Measurements from ENCODE around the gene USP15. TPM values are rescaled to one million over a fixed set of nuclear protein-coding genes. Genes with fewer than 3 reads are reported as not detected.

USP15 gene
- total and polyA plus RNA-seq, 2 of the 8 experiments (the other 6 are each of a cell fraction or from before 2014, with no cell fraction given): 12.7 to 38.6 TPM

GRCh38 chr12:62371661-62372060 lies 111.5 kb downstream of the USP15 start:
- H3K56ac ChIP-seq (replicated peaks; ENCODE audit: insufficient read length, low read depth, low read length): no peak overlapping the region
- CTCF ChIA-PET (ENCODE audit: partially characterized antibody): no interaction called here
- H3K79me2 ChIP-seq (ENCODE audit: control insufficient read depth in 1 of 2, insufficient read depth in 2 of 2, low read length in 2 of 2): no peaks in the 10 kb centered on the region
- no peaks in the 10 kb centered on the region for H3K36me3 ChIP-seq (ENCODE audit: control insufficient read depth in 2 of 4, insufficient read depth in 4 of 4, low read length in 3 of 4)
- no peaks in the 10 kb centered on the region for H3K27me3 ChIP-seq (replicated peaks in 1 of 4; ENCODE audit: control insufficient read depth in 3 of 4, extremely low read depth in 1 of 4, insufficient read depth in 3 of 4, low read length in 3 of 4)
- H2AK5ac ChIP-seq (ENCODE audit: low read depth, low read length): no peak overlapping the region
- H3K9me3 ChIP-seq (ENCODE audit: insufficient read depth in 2 of 2, low read depth in 1 of 2, low read length in 1 of 2): no peaks in the 10 kb centered on the region
- FAIRE-seq (no peak), DNase-seq (ENCODE audit: low read depth in 1 of 2, low spot score in 2 of 2) (no peak)
- H2BK12ac ChIP-seq (ENCODE audit: low read depth, low read length): no peak overlapping the region
- 83% methylated on average over 4 of the region's 4 CpGs; no CpG with 5 or more reads in 1 of the 2 experiments for WGBS, 2 experiments (ENCODE audit: extremely low coverage in 1 of 2, insufficient coverage in 1 of 2, insufficient read length in 1 of 2, insufficient replicate concordance in 2 of 2, low coverage in 1 of 2, low lambda C conversion rate in 2 of 2, missing lambda C conversion rate in 1 of 2)
- no peak overlapping the region for H4K8ac ChIP-seq (ENCODE audit: extremely low read depth, insufficient read depth, low read length)
- H3K4me3 ChIP-seq (ENCODE audit: extremely low read depth in 1 of 4, insufficient read depth in 2 of 4, low read depth in 3 of 4, low read length in 4 of 4): no peak overlapping the region
- H2AFZ ChIP-seq (ENCODE audit: low read length): no peak overlapping the region
- H4K91ac ChIP-seq (replicated peaks; ENCODE audit: insufficient read length, low read length): no peak overlapping the region
- H3K79me1 ChIP-seq (ENCODE audit: low read depth, low read length): no peaks in the 10 kb centered on the region
- H3K23ac ChIP-seq (ENCODE audit: insufficient read length): no peak overlapping the region
- H3K27ac ChIP-seq (ENCODE audit: low read depth, low read length): no peak overlapping the region
- no peak overlapping the region for H2BK20ac ChIP-seq (ENCODE audit: low read length)
- H4K20me1 ChIP-seq (replicated peaks in 1 of 2; ENCODE audit: control insufficient read depth in 1 of 2, insufficient read depth in 2 of 2, low read length in 2 of 2): peaks cover 0 to 2% of the 10 kb centered on the region in 2 experiments
- no peak overlapping the region for H3K14ac ChIP-seq (ENCODE audit: insufficient read length)
- no peak overlapping the region for H3K18ac ChIP-seq (ENCODE audit: extremely low read depth, low read length)
- no peak overlapping the region for H3K9ac ChIP-seq (replicated peaks in 1 of 4; ENCODE audit: extremely low read depth in 1 of 4, low read depth in 3 of 4, low read length in 3 of 4)
- TF ChIP-seq TEAD4 (IDR thresholded peaks at IDR 0.05; ENCODE audit: low read depth, low read length) (no peak), SP1 (IDR thresholded peaks at IDR 0.05; ENCODE audit: low read depth, low read length) (no peak), POLR2A (IDR thresholded peaks at IDR 0.05; ENCODE audit: control extremely low read depth in 1 of 2, low read depth in 2 of 2, low read length in 2 of 2) (no peak)
- H3K4me1 ChIP-seq (replicated peaks in 1 of 4; ENCODE audit: control insufficient read depth in 3 of 4, insufficient read depth in 4 of 4, low read length in 3 of 4): no peaks in the 10 kb centered on the region
- no peak overlapping the region for H3K4ac ChIP-seq (replicated peaks; ENCODE audit: insufficient read length, low read depth, low read length)
- H3K4me2 ChIP-seq (ENCODE audit: insufficient read depth in 1 of 2, low read depth in 2 of 2, low read length in 2 of 2): no peak overlapping the region
- POLR2A ChIA-PET (ENCODE audit: partially characterized antibody): no interaction called here
- no peak overlapping the region for H2BK5ac ChIP-seq (ENCODE audit: low read depth, low read length)
- H2BK120ac ChIP-seq (replicated peaks; ENCODE audit: low read depth, low read length): no peak overlapping the region
- no peak overlapping the region for H2BK15ac ChIP-seq (ENCODE audit: low read length)
- no peak overlapping the region for H4K5ac ChIP-seq (ENCODE audit: insufficient read length, low read depth, low read length)
- H3K23me2 ChIP-seq (ENCODE audit: low read depth, low read length): no peaks in the 10 kb centered on the region

All from H1 (cell line).